ENCODE measurements around the gene HOXD11.

HOXD11 gene

DNA sequence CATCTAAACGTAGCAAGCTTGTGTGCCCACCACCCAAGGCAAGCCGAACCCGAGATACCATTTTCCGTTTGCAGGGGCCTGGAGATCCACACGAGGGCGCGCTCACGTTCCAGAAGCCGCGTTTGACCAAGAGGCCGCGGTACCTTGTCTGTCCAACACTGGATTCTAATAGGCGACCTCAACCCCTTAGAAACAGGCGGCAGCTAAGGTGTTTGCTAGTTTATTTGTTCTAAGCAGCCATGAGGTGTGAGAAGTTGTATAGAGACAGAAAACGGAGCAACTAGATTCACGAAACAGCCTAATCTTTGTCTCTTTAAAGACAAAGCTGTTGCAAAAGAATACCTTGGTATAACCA lies 4.2 kb downstream of the HOXD11 start:
- H3K79me2 ChIP-seq (ENCODE audit: insufficient read depth, low read length): no peaks in the 10 kb centered on the region
- H4K20me1 ChIP-seq (ENCODE audit: insufficient read depth, low read length): no peaks in the 10 kb centered on the region
- no peaks in the 10 kb centered on the region for H3K9me3 ChIP-seq (ENCODE audit: low read length)
- no peaks in the 10 kb centered on the region for H3K36me3 ChIP-seq (ENCODE audit: insufficient read depth, low read length)
- H3K4me3 ChIP-seq (ENCODE audit: low read depth, low read length, poor library complexity, severe bottlenecking): no peak overlapping the region
- H3K4me2 ChIP-seq (ENCODE audit: low read length): no peak overlapping the region
- H3K9ac ChIP-seq (ENCODE audit: low read length): no peak overlapping the region
- H3K4me1 ChIP-seq (ENCODE audit: insufficient read depth, low read length, severe bottlenecking): peaks cover 2% of the 10 kb centered on the region
- H3K27ac ChIP-seq (ENCODE audit: low read depth, low read length, poor library complexity, severe bottlenecking): no peak overlapping the region
- H3K27me3 ChIP-seq (ENCODE audit: insufficient read depth, low read length): no peaks in the 10 kb centered on the region
- H3F3A ChIP-seq (ENCODE audit: insufficient read depth, low read length): no peaks in the 10 kb centered on the region
- H2AFZ ChIP-seq (ENCODE audit: low read length): no peak overlapping the region
- H3K9me2 ChIP-seq (ENCODE audit: low read depth, low read length): no peaks in the 10 kb centered on the region
- no peak for TF ChIP-seq EZH2 (IDR thresholded peaks at IDR 0.05; ENCODE audit: borderline replicate concordance, low read length)
- TF ChIP-seq, protein P1, sequence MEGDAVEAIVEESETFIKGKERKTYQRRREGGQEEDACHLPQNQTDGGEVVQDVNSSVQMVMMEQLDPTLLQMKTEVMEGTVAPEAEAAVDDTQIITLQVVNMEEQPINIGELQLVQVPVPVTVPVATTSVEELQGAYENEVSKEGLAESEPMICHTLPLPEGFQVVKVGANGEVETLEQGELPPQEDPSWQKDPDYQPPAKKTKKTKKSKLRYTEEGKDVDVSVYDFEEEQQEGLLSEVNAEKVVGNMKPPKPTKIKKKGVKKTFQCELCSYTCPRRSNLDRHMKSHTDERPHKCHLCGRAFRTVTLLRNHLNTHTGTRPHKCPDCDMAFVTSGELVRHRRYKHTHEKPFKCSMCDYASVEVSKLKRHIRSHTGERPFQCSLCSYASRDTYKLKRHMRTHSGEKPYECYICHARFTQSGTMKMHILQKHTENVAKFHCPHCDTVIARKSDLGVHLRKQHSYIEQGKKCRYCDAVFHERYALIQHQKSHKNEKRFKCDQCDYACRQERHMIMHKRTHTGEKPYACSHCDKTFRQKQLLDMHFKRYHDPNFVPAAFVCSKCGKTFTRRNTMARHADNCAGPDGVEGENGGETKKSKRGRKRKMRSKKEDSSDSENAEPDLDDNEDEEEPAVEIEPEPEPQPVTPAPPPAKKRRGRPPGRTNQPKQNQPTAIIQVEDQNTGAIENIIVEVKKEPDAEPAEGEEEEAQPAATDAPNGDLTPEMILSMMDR (IDR thresholded peaks at IDR 0.05; ENCODE audit: low read length): peak; percentile 82

DNA sequence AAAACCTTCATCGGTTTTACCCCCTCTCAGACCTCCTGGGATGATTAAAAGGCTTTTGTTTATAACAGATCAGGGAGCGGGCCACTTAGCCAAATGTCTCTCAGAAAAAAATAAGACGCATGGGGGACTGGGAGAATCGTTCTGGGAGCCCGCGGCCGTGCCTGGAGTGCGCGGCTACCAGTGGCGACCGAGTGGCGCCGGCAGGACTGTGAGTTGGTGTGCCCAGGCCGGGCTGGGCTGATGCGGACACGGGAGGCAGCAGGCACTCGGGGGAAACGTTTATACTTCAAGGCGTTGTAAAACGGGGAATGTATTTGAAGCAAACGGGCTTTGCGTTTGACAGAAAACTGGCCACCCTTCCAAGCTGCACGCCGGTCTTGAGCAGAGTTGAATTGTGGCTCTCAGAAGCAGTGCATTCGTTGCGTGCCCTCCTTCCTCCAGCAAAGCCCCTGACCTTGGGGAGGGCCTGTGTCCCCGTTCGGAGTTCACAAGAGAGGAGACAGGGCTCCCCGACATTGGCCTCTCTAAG lies 4.8 kb downstream of the HOXD11 start:
- H3K4me3 ChIP-seq (ENCODE audit: low read depth, low read length, poor library complexity, severe bottlenecking): no peak overlapping the region
- H3K9me3 ChIP-seq (ENCODE audit: low read length): no peaks in the 10 kb centered on the region
- no peaks in the 10 kb centered on the region for H3K9me2 ChIP-seq (ENCODE audit: low read depth, low read length)
- no peaks in the 10 kb centered on the region for H4K20me1 ChIP-seq (ENCODE audit: insufficient read depth, low read length)
- no peaks in the 10 kb centered on the region for H3K4me1 ChIP-seq (ENCODE audit: insufficient read depth, low read length, severe bottlenecking)
- no peaks in the 10 kb centered on the region for H3K79me2 ChIP-seq (ENCODE audit: insufficient read depth, low read length)
- no peak overlapping the region for H3K9ac ChIP-seq (ENCODE audit: low read length)
- no peaks in the 10 kb centered on the region for H3K36me3 ChIP-seq (ENCODE audit: insufficient read depth, low read length)
- no peak overlapping the region for H3K27ac ChIP-seq (ENCODE audit: low read depth, low read length, poor library complexity, severe bottlenecking)
- no peak overlapping the region for H3K4me2 ChIP-seq (ENCODE audit: low read length)
- TF ChIP-seq, protein P1 (IDR thresholded peaks at IDR 0.05; ENCODE audit: low read length): no peak
- TF ChIP-seq EZH2 (IDR thresholded peaks at IDR 0.05; ENCODE audit: borderline replicate concordance, low read length): no peak
- no peaks in the 10 kb centered on the region for H3F3A ChIP-seq (ENCODE audit: insufficient read depth, low read length)
- no peak overlapping the region for H2AFZ ChIP-seq (ENCODE audit: low read length)
- H3K27me3 ChIP-seq (ENCODE audit: insufficient read depth, low read length): no peaks in the 10 kb centered on the region

DNA sequence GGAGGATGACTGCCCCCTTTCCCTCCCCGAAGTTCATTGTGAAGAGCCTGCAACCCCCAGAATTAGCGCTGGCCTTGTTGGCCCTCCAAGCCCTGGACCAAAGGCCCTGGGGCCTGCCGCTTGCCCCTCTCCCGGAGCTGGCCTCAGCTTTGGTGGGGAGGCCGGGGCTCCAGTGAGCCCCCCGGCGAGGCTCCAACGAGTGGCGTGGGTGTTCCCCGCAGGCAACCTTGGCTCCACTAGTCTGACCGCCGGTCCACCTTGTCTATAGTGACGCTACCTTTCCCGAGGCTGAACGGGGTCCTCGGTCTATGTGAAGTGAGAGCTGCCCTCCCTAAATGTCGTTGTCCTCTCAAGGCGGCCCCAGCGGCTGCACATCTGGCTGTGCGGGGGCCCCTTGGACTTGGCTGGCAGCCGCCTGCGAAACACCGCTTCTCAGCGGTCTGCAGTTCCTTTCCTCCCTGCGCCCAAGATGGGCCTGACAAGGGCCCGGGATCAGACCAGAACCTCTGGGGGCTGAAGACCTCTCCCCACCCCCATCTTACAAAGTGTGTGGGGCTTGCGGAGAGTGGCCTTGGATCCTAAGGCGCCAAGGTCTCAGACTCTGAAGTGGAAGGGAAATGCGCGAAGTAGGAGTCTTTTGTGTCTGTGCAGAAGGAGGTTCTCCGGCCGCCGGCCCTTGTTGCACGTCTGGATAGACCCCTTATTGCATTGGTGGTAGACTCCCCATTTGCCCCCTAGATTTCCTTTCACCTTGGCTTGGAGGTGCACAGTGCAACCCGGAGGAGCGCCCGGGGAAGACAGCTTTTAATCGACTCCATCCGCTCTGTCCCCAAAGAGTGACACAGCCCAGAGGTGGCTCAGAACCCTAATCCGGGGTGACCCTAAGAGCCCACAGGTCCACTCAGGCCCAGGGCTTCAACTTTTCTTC lies 5.6 kb downstream of the HOXD11 start:
- no peaks in the 10 kb centered on the region for H3K36me3 ChIP-seq (ENCODE audit: insufficient read depth, low read length)
- TF ChIP-seq, protein P1 (IDR thresholded peaks at IDR 0.05; ENCODE audit: low read length): no peak
- TF ChIP-seq EZH2 (IDR thresholded peaks at IDR 0.05; ENCODE audit: borderline replicate concordance, low read length): no peak
- no peaks in the 10 kb centered on the region for H3K79me2 ChIP-seq (ENCODE audit: insufficient read depth, low read length)
- no peak overlapping the region for H3K9ac ChIP-seq (ENCODE audit: low read length)
- no peak overlapping the region for H3K27ac ChIP-seq (ENCODE audit: low read depth, low read length, poor library complexity, severe bottlenecking)
- H3K4me2 ChIP-seq (ENCODE audit: low read length): no peak overlapping the region
- no peaks in the 10 kb centered on the region for H3K4me1 ChIP-seq (ENCODE audit: insufficient read depth, low read length, severe bottlenecking)
- no peaks in the 10 kb centered on the region for H4K20me1 ChIP-seq (ENCODE audit: insufficient read depth, low read length)
- H3K9me3 ChIP-seq (ENCODE audit: low read length): no peaks in the 10 kb centered on the region
- no peaks in the 10 kb centered on the region for H3K27me3 ChIP-seq (ENCODE audit: insufficient read depth, low read length)
- H3K4me3 ChIP-seq (ENCODE audit: low read depth, low read length, poor library complexity, severe bottlenecking): no peak overlapping the region
- H3F3A ChIP-seq (ENCODE audit: insufficient read depth, low read length): no peaks in the 10 kb centered on the region
- no peak overlapping the region for H2AFZ ChIP-seq (ENCODE audit: low read length)
- H3K9me2 ChIP-seq (ENCODE audit: low read depth, low read length): no peaks in the 10 kb centered on the region
